Measurements from ENCODE around the gene VPS26A.

VPS26A gene

GRCh38 chr10:69182005-69182404, 58.0 kb downstream of the VPS26A start:
- ChIA-PET POLR2A (no interaction called here), CTCF (no interaction called here)
- Histone ChIP-seq H3K4me3 (ENCODE audit: low read depth, low read length) (no peak overlapping the region), H3K4me1 (ENCODE audit: control insufficient read depth, insufficient read depth, low read length) (no peaks in the 10 kb centered on the region), H3K27ac (ENCODE audit: extremely low read depth, low read depth, low read length) (no peak overlapping the region), H3K36me3 (ENCODE audit: control insufficient read depth in 2 of 2, insufficient read depth in 1 of 2, low read length in 2 of 2) (peaks cover 11 to 32% of the 10 kb centered on the region in 2 experiments; a peak in 2 of 3 replicates), H3K9me3 (ENCODE audit: control insufficient read depth, insufficient read depth, low read depth, low read length) (no peaks in the 10 kb centered on the region)
- TF ChIP-seq ZNF121 (tag by site-specific recombination; IDR thresholded peaks at IDR 0.05), result peak; percentile 66; the same call in 1 of the 2 replicates
- TF ChIP-seq ZNF423 (tag by site-specific recombination; IDR thresholded peaks at IDR 0.05), result no peak

- TF ChIP-seq BCL6B (tag by site-specific recombination; IDR thresholded peaks at IDR 0.05) (peak; percentile 52; the same call in 1 of the 2 replicates), ZBTB26 (tag by site-specific recombination; optimal IDR thresholded peaks at IDR 0.05) (no peak)
- Histone ChIP-seq H3K4me3 (ENCODE audit: low read depth, low read length) (no peak overlapping the region), H3K4me1 (ENCODE audit: control insufficient read depth, insufficient read depth, low read length) (no peaks in the 10 kb centered on the region), H3K27ac (ENCODE audit: extremely low read depth, low read depth, low read length) (no peak overlapping the region), H3K36me3 (ENCODE audit: control insufficient read depth in 2 of 2, insufficient read depth in 1 of 2, low read length in 2 of 2) (peaks cover 26 to 63% of the 10 kb centered on the region in 2 experiments), H3K9me3 (ENCODE audit: control insufficient read depth, insufficient read depth, low read depth, low read length) (no peaks in the 10 kb centered on the region)
- CTCF ChIA-PET, result interaction anchor here (0.6 to 1.2 kb wide), 3 partner anchors 9 to 26 kb away, joined by 3 to 4 read pairs (median 3); no protein-coding TSS in a partner anchor
- POLR2A ChIA-PET, result no interaction called here
These were observed 62.5 kb downstream of the VPS26A start for GRCh38 chr10:69186524-69186923.

- H3K4me1 ChIP-seq (ENCODE audit: control insufficient read depth, insufficient read depth, low read length), result no peaks in the 10 kb centered on the region
- H3K4me3 ChIP-seq (ENCODE audit: low read depth, low read length), result no peak overlapping the region
- no peak overlapping the region for H3K27ac ChIP-seq (ENCODE audit: extremely low read depth, low read depth, low read length)
- POLR2A ChIA-PET, result interaction anchor here (0.7 kb wide), 2 partner anchors 11 to 246 kb away, joined by 3 read pairs; no protein-coding TSS in a partner anchor
- TF ChIP-seq PRDM10 (tag by site-specific recombination; IDR thresholded peaks at IDR 0.05) (peak; percentile 54), ZBTB7A (tag by site-specific recombination; IDR thresholded peaks at IDR 0.05; ENCODE audit: low read depth) (no peak), ZNF837 (tag by site-specific recombination; IDR thresholded peaks at IDR 0.05) (no peak), SALL2 (tag by site-specific recombination; IDR thresholded peaks at IDR 0.05; ENCODE audit: borderline replicate concordance) (no peak), IKZF3 (tag by site-specific recombination; IDR thresholded peaks at IDR 0.05) (no peak), ZNF629 (tag by site-specific recombination; IDR thresholded peaks at IDR 0.05) (no peak), PRDM1 (tag by site-specific recombination; IDR thresholded peaks at IDR 0.05) (peak; percentile 84), WT1 (tag by site-specific recombination; IDR thresholded peaks at IDR 0.05) (0 out of 2 replicates have a peak, but pooled peaks have one; percentile 39), ZNF600 (tag by site-specific recombination; IDR thresholded peaks at IDR 0.05) (no peak), YY2 (tag by site-specific recombination; IDR thresholded peaks at IDR 0.05) (no peak), ZNF501 (tag by site-specific recombination; IDR thresholded peaks at IDR 0.05) (no peak), ZNF394 (tag by site-specific recombination; IDR thresholded peaks at IDR 0.05; ENCODE audit: borderline replicate concordance) (peak; percentile 93), ZNF654 (tag by site-specific recombination; IDR thresholded peaks at IDR 0.05; ENCODE audit: low read depth) (no peak), ZNF214 (tag by site-specific recombination; IDR thresholded peaks at IDR 0.05; ENCODE audit: borderline replicate concordance) (no peak), ZIC2 (tag by site-specific recombination; IDR thresholded peaks at IDR 0.05) (no peak), ZNF366 (tag by site-specific recombination; conservative IDR thresholded peaks at IDR 0.05) (peak; percentile 37; the same call in 1 of the 2 replicates)
- peaks cover 39 to 61% of the 10 kb centered on the region in 2 experiments for H3K36me3 ChIP-seq (ENCODE audit: control insufficient read depth in 2 of 2, insufficient read depth in 1 of 2, low read length in 2 of 2)
- CTCF ChIA-PET, result interaction anchor here (0.7 to 1.1 kb wide), 2 partner anchors 11 to 14 kb away, joined by 4 to 5 read pairs; no protein-coding TSS in a partner anchor
- no peaks in the 10 kb centered on the region for H3K9me3 ChIP-seq (ENCODE audit: control insufficient read depth, insufficient read depth, low read depth, low read length)
These were observed 77.1 kb downstream of the VPS26A start for GRCh38 chr10:69201045-69201444.
